GM04504 (cell line): Measurements from ENCODE around the gene VCL.

Source experiments
- DNase-seq: peaks from one replicate; pipeline ENCODE4 v3.0.0-alpha.2; 2012; ENCODE audit warnings: low read depth

The VCL gene

GRCh38 chr10:74151879-74152722, 154.2 kb downstream of the VCL start:
- no peak for DNase-seq

GRCh38 chr10:74153123-74153522, 155.2 kb downstream of the VCL start:
- DNase-seq, result no peak

- DNase-seq, result no peak
Measured at GRCh38 chr10:74153676-74154075, 155.8 kb downstream of the VCL start.

GRCh38 chr10:74156919-74157289, 159.0 kb downstream of the VCL start:
- no peak for DNase-seq

GRCh38 chr10:74160013-74160412, 162.1 kb downstream of the VCL start:
- DNase-seq, result no peak

- DNase-seq, result no peak
Measured at GRCh38 chr10:74163319-74164068, 165.6 kb downstream of the VCL start.

- no peak for DNase-seq
Measured at GRCh38 chr10:74164716-74165529, 167.0 kb downstream of the VCL start.

- no peak for DNase-seq
Measured at GRCh38 chr10:74165530-74165901, 167.6 kb downstream of the VCL start.

GRCh38 chr10:74167443-74167842, 169.5 kb downstream of the VCL start:
- DNase-seq, result no peak
